SU-DHL-6 (cell line): ENCODE data around the gene UTP15.

ENCODE experiments used
- CTCF ChIP-seq: fragments of 200-600 bp; sonication (generic); IDR thresholded peaks from one replicate; pipeline ENCODE4 v1.5.1; 2017; ENCODE audit warnings: antibody characterized with exemption, mild to moderate bottlenecking, low read length, moderate library complexity; ENCODE audit not compliant: insufficient read depth, poor library complexity, severe bottlenecking
- EZH2phosphoT487 ChIP-seq: fragments of 200-600 bp; sonication (generic), shearing (Covaris generic); conservative IDR thresholded peaks from 2 replicates; pipeline ENCODE4 v1.6.1; 2018; ENCODE audit warnings: mild to moderate bottlenecking, antibody characterized with exemption, low read length, moderate library complexity, mixed read lengths

GRCh38 chr5:73623060-73623459 lies 57.5 kb downstream of the UTP15 start:
- TF ChIP-seq CTCF (no peak), EZH2phosphoT487 (no peak)
